Stimulated activated CD8-positive, alpha-beta memory T cell treated with anti-CD3 and anti-CD28 coated beads, Interleukin-7, amount 100 ng/mL, for 24 hours (primary cell): ENCODE measurements around the gene NCS1.
"Not testable (repeated sequence)": the region's sequence is repeated elsewhere in the genome, so short reads cannot be mapped to it uniquely, and the experiment has no call there.

ENCODE experiments used
- DNase-seq: peaks from one replicate; pipeline ENCODE4 v3.0.0-alpha.2; 2020; ENCODE audit warnings: low read depth

Gene NCS1

DNA sequence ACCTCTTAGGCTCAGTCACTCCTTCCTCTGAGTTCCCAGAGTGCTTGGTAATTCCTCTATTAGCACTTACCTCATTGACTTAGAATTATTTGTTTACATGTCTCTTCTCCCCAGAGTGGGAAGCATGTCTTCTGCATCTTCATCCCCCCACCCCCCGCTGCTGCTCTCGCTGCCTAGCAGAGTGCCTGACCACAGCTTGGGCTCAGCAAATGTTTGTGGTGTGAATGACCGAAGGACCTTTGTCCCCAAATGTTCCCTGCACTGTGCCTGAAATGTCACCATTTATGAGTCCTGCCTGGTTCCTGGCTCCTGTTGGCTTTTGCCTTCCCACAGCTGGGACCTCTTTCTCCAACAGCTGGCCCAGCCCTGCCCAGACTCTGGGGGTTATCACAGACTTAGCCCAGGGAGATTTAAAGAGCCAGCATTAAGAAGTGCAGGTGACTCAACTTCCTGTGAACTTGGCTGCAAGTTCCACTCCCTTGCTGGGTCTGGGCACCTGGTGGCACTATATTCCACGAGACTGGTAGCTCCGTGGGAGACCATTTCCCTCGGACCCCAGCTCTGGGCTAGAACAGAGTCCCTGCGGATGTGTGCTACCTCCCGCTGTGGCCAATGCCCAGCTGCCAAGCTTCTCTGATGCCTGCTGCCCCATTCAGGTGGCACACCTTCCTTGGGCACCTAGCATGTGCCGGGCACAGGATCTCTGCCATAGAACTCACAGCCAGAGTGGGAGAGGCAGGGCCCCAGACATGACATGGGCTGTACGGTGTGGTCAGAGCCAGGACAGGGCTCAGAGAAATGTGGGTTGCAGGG is 91.6 kb downstream of the NCS1 start:
- DNase-seq, result no peak

- no peak for DNase-seq
Measured at GRCh38 chr9:130264414-130265350, 92.5 kb downstream of the NCS1 start.

- no peak for DNase-seq
Measured at GRCh38 chr9:130265431-130266235, 93.4 kb downstream of the NCS1 start, which contains the start of gene HMCN2. Gene HMCN2, plus strand, starts transcription at chr9:130265760. Its CDS starts 119 bp downstream, at chr9:130265879.

DNA sequence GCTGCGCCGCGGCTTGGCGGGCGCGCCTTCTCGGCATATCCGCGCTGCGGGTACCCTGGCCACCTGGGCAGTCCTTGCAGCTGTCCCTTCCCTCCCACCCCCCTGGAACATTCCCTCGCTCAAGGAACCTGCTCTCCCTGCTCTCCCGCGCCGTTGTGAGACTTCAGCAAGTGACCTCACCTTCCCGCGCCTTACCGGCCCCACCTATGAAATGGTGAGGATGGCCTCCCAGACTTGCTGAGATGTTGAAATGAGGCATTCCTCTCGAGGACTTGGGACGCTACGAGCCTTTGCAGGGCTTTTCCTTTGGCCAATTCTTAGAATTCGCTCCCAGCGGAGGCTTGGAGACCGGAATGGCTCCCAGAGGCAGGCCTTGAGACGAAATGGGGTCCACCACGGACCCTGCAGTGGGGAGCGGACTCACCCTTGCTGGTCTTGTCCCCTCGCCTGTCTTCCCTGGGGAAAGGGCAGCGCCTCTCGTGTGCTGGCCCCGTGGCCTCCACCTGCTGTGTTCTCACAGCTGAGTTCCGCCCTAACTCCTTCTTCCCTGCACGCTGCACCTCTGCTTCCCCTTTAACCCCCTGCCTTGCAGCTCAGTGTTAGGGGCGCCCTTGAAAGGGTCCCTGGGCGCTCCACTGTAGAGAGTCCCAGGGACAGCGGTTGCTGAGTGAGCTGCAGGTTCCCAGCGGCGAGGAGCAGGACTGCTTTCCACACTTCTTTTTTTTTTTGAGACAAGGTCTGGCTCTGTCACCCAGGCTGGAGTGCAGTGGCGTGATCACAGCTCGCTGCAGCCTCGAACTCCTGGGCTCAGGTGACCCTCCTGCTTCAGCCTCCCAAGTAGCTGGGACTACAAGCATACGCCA is 94.3 kb downstream of the NCS1 start:
- DNase-seq, result no peak

GRCh38 chr9:130267930-130268329 is 95.7 kb downstream of the NCS1 start:
- no peak for DNase-seq

GRCh38 chr9:130268521-130269211 is 96.5 kb downstream of the NCS1 start:
- no peak for DNase-seq

- DNase-seq, result no peak
Measured at GRCh38 chr9:130271473-130271872, 99.3 kb downstream of the NCS1 start.

DNA sequence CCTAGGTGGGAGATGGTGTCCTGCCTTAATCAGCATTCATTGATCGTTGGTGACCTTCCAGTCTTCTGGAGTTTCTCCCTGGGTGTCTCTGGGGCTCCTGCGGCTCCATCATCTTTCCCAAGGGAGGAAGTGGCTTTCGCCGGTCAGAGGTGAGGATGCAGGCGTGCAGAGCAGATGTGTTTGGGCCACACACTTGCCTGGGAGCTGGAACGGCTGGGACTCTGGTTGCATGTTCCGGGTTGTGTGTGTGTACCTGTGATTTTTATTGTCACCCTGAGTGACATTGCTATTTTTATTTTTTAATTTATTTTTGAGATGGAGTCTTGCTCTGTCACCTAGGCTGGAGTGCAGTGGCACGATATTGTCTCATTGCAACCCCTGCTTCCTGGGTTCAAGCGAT is 103.0 kb downstream of the NCS1 start:
- DNase-seq, result no peak

- DNase-seq, result no peak
Measured at GRCh38 chr9:130276121-130276520, 103.9 kb downstream of the NCS1 start.

GRCh38 chr9:130276955-130277354 is 104.8 kb downstream of the NCS1 start:
- no peak for DNase-seq

- DNase-seq, result not testable (repeated sequence)
Measured at GRCh38 chr9:130277525-130277924, 105.3 kb downstream of the NCS1 start.

- DNase-seq, result no peak
Measured at GRCh38 chr9:130283539-130284248, 111.5 kb downstream of the NCS1 start.

GRCh38 chr9:130284249-130284625 is 112.0 kb downstream of the NCS1 start:
- no peak for DNase-seq

DNA sequence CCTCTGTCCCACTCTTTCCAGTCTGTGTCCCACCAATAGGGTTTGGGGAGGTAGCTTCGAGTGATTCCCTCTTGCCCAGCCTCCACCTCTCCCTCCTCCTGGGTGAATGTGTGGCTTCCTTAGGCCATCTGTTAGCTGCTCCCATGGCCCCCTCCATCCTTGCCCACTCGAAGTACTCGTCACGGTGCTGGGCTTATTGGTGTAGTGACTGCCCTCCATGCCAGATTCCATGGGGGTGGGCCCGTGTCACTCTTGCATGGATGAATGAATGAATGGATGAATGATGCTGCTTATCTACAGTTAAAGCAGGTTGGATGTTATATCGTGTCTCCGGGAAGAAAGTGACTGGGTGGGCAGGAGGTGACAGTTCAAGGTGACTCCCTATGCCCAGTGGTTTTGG is 112.5 kb downstream of the NCS1 start:
- no peak for DNase-seq

DNA sequence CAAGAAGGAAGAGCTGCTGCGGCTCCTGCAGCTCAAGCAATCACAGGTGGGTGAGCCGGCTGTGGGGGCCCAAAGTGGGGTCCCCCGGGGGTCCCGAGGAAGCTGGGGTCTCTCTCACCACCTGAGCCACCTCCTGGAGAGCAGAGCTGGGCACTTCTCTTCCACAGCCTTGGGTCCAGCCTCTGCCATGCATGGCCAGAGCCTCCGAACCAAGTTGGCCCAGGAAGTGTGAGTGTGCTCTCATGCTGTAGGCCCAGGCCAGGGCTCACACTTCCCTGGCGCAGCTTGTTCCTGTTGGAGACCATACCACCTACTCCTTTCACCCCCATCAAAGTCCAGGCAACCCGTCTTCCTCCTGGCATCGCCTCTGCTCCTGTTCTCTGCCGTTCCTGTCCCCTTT is 113.1 kb downstream of the NCS1 start:
- no peak for DNase-seq

GRCh38 chr9:130286072-130286770 is 114.0 kb downstream of the NCS1 start:
- DNase-seq, result no peak
